Activated naive CD8-positive, alpha-beta T cell treated with anti-CD3 and anti-CD28 coated beads for 36 hours (primary cell): ENCODE measurements around the gene MOSMO. TPM values are rescaled to one million over a fixed set of nuclear protein-coding genes. Genes with fewer than 3 reads are reported as not detected.
A peak's percentile ranks its signal among the peaks of the same experiment; 100 is the strongest.
"Not testable (repeated sequence)": the region's sequence is repeated elsewhere in the genome, so short reads cannot be mapped to it uniquely, and the experiment has no call there.

Experiments used
- DNase-seq: peaks from one replicate; pipeline ENCODE4 v3.0.0; 2021
- H3K27ac Mint-ChIP-seq: one replicate; pipeline ENCODE4 v1.8.0; 2022; ENCODE audit warnings: mild to moderate bottlenecking, moderate library complexity, mixed read lengths
- H3K27me3 Mint-ChIP-seq: one replicate; pipeline ENCODE4 v1.8.0; 2022; ENCODE audit warnings: mild to moderate bottlenecking, mixed read lengths
- H3K36me3 Mint-ChIP-seq: one replicate; pipeline ENCODE4 v1.8.0; 2021; ENCODE audit warnings: mild to moderate bottlenecking, mixed read lengths
- H3K4me1 Mint-ChIP-seq: one replicate; pipeline ENCODE4 v1.8.0; 2021; ENCODE audit warnings: mixed read lengths
- H3K4me3 Mint-ChIP-seq: one replicate; pipeline ENCODE4 v1.8.0; 2022; ENCODE audit warnings: mild to moderate bottlenecking, moderate library complexity, mixed read lengths
- H3K9me3 Mint-ChIP-seq: one replicate; pipeline ENCODE4 v1.8.0; 2022; ENCODE audit warnings: mixed read lengths
- total RNA-seq, 2 experiments: library from RNA; stranded (reverse); gene quantifications; one replicate each; pipeline ENCODE4 v1.2.3, GENCODE V29; 2021

MOSMO gene
- total RNA-seq, 2 experiments from 2014 or later = 5.6 TPM

- DNase-seq = no peak
- Mint-ChIP-seq H3K36me3 (peaks cover 7% of the 10 kb centered on the region), H3K27ac (no peak overlapping the region), H3K4me1 (peaks cover 82% of the 10 kb centered on the region), H3K4me3 (no peak overlapping the region), H3K9me3 (no peaks in the 10 kb centered on the region), H3K27me3 (no peaks in the 10 kb centered on the region)
These were observed 6.5 kb downstream of the MOSMO start for GRCh38 chr16:22014271-22014873.

DNA sequence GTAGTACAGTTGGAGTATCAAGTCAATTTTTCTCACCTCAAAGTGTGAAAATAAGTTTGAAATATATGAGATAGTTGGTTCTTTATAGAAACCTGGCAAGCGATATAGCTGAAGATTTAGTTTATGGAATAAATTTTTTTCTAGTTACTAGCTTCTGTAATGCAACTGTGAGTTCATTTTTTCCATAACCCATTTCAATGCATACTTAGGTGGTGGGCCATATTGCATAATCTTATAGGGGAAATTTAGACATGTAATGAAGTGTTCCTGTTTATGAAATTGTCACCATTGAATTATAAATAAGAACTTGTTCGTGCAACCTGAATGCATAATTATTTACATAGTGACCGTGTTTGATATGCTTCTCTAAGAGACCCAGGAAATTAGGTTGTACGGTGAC, 9.0 kb downstream of the MOSMO start:
- no peaks in the 10 kb centered on the region for H3K36me3 Mint-ChIP-seq
- peaks cover 68% of the 10 kb centered on the region for H3K4me1 Mint-ChIP-seq
- no peaks in the 10 kb centered on the region for H3K27me3 Mint-ChIP-seq

DNA sequence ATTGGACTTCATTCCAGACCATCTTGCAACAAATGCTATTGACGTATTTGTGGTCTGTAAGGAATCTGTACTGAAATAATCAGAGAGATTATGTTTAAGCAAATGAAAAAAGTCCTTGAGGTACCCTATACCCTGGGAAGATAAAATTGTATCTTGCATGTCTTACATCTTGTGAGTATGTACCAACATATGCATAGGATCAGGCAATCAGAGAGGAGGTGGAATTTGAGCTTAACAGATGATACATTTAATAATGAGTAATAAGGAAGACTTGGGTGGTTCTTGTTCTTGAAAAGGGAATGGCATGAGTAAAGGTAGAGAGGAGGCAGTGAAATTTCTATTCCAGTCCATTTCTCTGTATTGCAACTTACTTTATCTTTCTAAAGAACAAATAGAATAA, 10.6 kb downstream of the MOSMO start:
- H3K4me1 Mint-ChIP-seq = peaks cover 52% of the 10 kb centered on the region
- no peak for DNase-seq
- H3K27me3 Mint-ChIP-seq = no peaks in the 10 kb centered on the region
- H3K36me3 Mint-ChIP-seq = no peaks in the 10 kb centered on the region
- H3K4me3 Mint-ChIP-seq = no peak overlapping the region
- no peaks in the 10 kb centered on the region for H3K9me3 Mint-ChIP-seq
- no peak overlapping the region for H3K27ac Mint-ChIP-seq

More for the DNA sequence above, 9.0 kb downstream of the MOSMO start:
- no peak for DNase-seq
- no peak overlapping the region for H3K4me3 Mint-ChIP-seq
- H3K27ac Mint-ChIP-seq = peak overlapping the region; percentile 31
- no peaks in the 10 kb centered on the region for H3K9me3 Mint-ChIP-seq

GRCh38 chr16:22022151-22022550, 14.2 kb downstream of the MOSMO start:
- H3K27ac Mint-ChIP-seq = no peak overlapping the region
- no peak overlapping the region for H3K4me3 Mint-ChIP-seq
- peaks cover 30% of the 10 kb centered on the region for H3K4me1 Mint-ChIP-seq
- no peaks in the 10 kb centered on the region for H3K36me3 Mint-ChIP-seq
- H3K27me3 Mint-ChIP-seq = no peaks in the 10 kb centered on the region
- no peak for DNase-seq
- no peaks in the 10 kb centered on the region for H3K9me3 Mint-ChIP-seq

DNA sequence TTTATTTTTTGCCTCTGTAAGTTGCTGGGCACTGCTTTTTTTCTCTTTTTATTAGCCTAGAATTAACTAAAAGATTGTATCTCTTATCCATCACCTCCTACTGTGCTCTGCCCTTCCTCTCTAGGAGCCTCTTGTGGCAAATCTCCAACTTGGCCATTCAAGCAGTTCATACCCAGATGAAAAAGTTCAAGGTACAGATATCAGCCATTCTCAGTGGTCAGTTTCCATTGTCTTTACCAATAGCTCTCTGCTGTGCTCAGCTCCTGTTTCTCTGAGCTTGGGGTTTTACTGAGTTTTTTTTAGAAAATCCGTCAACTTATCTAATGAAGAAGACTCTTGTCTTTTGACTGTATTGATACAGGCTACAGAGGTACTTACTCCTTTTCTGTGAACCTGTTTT, 15.6 kb downstream of the MOSMO start:
- Mint-ChIP-seq H3K4me1 (peaks cover 31% of the 10 kb centered on the region), H3K27me3 (no peaks in the 10 kb centered on the region), H3K36me3 (no peaks in the 10 kb centered on the region), H3K27ac (no peak overlapping the region), H3K4me3 (no peak overlapping the region), H3K9me3 (no peaks in the 10 kb centered on the region)
- no peak for DNase-seq

- H3K27me3 Mint-ChIP-seq, H3K9me3 Mint-ChIP-seq, H3K27ac Mint-ChIP-seq, DNase-seq, H3K4me3 Mint-ChIP-seq, H3K36me3 Mint-ChIP-seq: not testable (repeated sequence)
- peaks cover 25% of the 10 kb centered on the region for H3K4me1 Mint-ChIP-seq
These were observed 16.9 kb downstream of the MOSMO start for GRCh38 chr16:22024785-22025184.

DNA sequence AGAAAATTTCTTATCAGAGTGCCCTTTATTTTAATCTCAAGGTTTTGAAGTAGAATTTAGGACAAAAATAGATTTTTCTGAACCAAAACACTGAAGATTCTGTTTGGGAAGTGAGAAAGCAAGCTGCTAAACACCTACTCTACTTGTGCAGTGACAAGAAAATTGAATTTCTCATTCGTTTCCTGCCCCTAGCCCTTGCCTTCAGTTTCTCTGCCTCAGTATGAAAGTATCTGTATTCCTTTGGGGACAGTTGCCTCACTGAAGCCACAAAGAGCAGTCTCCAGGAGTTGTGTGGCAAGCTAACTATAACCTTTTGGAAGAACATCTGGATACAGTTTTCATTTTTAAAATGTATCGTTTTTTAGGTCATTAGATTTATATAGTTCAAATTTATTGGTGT, 19.7 kb downstream of the MOSMO start:
- Mint-ChIP-seq H3K4me1 (peaks cover 36% of the 10 kb centered on the region), H3K27me3 (no peaks in the 10 kb centered on the region), H3K36me3 (peaks cover 20% of the 10 kb centered on the region), H3K4me3 (no peak overlapping the region), H3K9me3 (peaks cover 5% of the 10 kb centered on the region), H3K27ac (no peak overlapping the region)
- DNase-seq = no peak

DNA sequence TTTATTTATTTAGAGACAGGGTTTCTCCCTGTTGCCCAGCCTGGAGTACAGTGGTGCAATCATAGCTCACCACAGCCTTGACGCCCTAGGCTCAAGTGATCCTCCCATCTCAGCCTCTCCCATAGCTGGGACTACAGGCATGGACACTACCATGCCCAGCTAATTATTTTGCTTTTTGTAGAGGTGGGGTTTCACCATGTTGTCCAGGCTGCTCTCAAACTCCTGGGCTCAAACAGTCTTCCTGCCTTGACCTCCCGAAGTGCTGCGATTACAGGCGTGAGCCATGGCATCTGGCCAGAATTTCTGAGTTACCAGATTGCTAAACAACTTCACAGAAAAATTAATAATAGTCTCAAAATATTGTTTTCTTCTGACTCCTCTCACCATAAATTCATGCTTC, 21.7 kb downstream of the MOSMO start:
- H3K4me1 Mint-ChIP-seq = peaks cover 43% of the 10 kb centered on the region
- H3K4me3 Mint-ChIP-seq = no peak overlapping the region
- H3K9me3 Mint-ChIP-seq = peaks cover 5% of the 10 kb centered on the region
- peaks cover 25% of the 10 kb centered on the region for H3K36me3 Mint-ChIP-seq
- no peak overlapping the region for H3K27ac Mint-ChIP-seq
- no peak for DNase-seq
- H3K27me3 Mint-ChIP-seq = no peaks in the 10 kb centered on the region

- no peak for DNase-seq
- Mint-ChIP-seq H3K27me3 (no peaks in the 10 kb centered on the region), H3K4me1 (peaks cover 49% of the 10 kb centered on the region), H3K27ac (no peak overlapping the region), H3K36me3 (peaks cover 25% of the 10 kb centered on the region), H3K4me3 (no peak overlapping the region), H3K9me3 (peaks cover 5% of the 10 kb centered on the region)
These were observed 22.3 kb downstream of the MOSMO start for GRCh38 chr16:22030087-22030812.

DNA sequence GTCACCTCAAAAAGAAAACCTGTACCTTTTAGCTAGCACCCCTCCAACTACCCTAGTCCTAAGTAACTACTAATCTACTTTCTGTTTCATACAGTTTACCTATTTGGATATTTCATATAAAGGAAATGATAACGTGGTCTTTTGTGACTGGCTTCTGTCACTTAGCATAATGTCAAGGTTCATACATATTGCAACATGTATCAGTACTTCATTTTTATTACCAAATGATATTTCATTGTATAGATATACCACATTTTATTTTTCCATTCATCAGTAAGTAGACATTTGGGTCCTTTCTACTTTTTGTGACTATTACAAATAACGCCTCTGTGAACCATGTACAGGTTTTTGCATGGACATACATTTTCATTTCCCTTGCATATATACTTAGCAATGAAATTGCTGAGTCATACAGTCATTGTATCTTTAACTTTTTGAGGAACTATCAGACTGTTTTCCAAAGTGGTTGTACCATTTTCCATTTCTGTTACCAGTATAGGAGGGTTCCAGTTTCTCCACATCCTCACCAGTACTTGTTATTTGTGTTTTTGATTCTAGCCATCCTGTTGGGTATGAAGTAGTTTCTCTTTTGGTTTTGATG, 23.7 kb downstream of the MOSMO start:
- Mint-ChIP-seq H3K4me3 (no peak overlapping the region), H3K36me3 (peaks cover 25% of the 10 kb centered on the region), H3K27ac (no peak overlapping the region), H3K27me3 (no peaks in the 10 kb centered on the region), H3K4me1 (peaks cover 45% of the 10 kb centered on the region), H3K9me3 (peaks cover 5% of the 10 kb centered on the region)
- no peak for DNase-seq

GRCh38 chr16:22034503-22034902, 26.6 kb downstream of the MOSMO start:
- Mint-ChIP-seq H3K27ac (no peak overlapping the region), H3K4me3 (no peak overlapping the region), H3K27me3 (no peaks in the 10 kb centered on the region)

GRCh38 chr16:22035153-22035552, 27.2 kb downstream of the MOSMO start:
- DNase-seq = no peak
- Mint-ChIP-seq H3K36me3 (peaks cover 22% of the 10 kb centered on the region), H3K4me3 (no peak overlapping the region), H3K27me3 (no peaks in the 10 kb centered on the region), H3K27ac (no peak overlapping the region), H3K4me1 (peaks cover 34% of the 10 kb centered on the region), H3K9me3 (peaks cover 5% of the 10 kb centered on the region)

More at GRCh38 chr16:22034503-22034902, 26.6 kb downstream of the MOSMO start:
- DNase-seq = no peak
- H3K9me3 Mint-ChIP-seq = peaks cover 5% of the 10 kb centered on the region
- H3K4me1 Mint-ChIP-seq = peaks cover 40% of the 10 kb centered on the region
- peaks cover 26% of the 10 kb centered on the region for H3K36me3 Mint-ChIP-seq

DNA sequence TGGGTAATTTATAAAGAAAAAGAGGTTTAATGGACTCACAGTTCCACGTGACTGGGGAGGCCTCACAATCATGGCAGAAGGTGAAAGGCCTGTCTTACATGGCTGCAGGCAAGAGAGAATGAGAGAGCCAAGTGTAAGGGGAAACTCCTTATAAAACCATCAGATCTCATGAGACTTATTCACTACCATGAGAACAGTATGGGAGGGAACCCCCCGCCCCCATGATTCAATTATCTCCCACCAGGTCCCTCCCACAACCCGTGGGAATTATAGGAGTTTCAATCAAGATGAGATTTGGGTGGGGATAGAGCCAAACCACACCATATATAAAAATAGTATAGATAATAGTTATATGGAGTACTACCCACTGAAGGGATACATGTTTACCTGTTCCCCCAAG, 36.0 kb downstream of the MOSMO start:
- H3K36me3 Mint-ChIP-seq, H3K4me1 Mint-ChIP-seq, H3K9me3 Mint-ChIP-seq, DNase-seq, H3K27ac Mint-ChIP-seq, H3K4me3 Mint-ChIP-seq, H3K27me3 Mint-ChIP-seq: not testable (repeated sequence)

- H3K4me1 Mint-ChIP-seq, H3K9me3 Mint-ChIP-seq, DNase-seq, H3K36me3 Mint-ChIP-seq, H3K27ac Mint-ChIP-seq, H3K27me3 Mint-ChIP-seq, H3K4me3 Mint-ChIP-seq: not testable (repeated sequence)
These were observed 38.0 kb downstream of the MOSMO start for GRCh38 chr16:22045888-22046287.

GRCh38 chr16:22050963-22051362, 43.1 kb downstream of the MOSMO start:
- Mint-ChIP-seq H3K27ac (no peak overlapping the region), H3K27me3 (no peaks in the 10 kb centered on the region), H3K36me3 (peaks cover 1% of the 10 kb centered on the region), H3K9me3 (no peaks in the 10 kb centered on the region), H3K4me1 (peaks cover 21% of the 10 kb centered on the region), H3K4me3 (no peak overlapping the region)
- no peak for DNase-seq

- no peak for DNase-seq
- Mint-ChIP-seq H3K27ac (no peak overlapping the region), H3K9me3 (no peaks in the 10 kb centered on the region), H3K36me3 (peaks cover 7% of the 10 kb centered on the region), H3K4me1 (peaks cover 21% of the 10 kb centered on the region), H3K4me3 (no peak overlapping the region), H3K27me3 (no peaks in the 10 kb centered on the region)
These were observed 45.1 kb downstream of the MOSMO start for GRCh38 chr16:22052980-22053379.
